Left ventricle myocardium inferior (tissue), 1 donor: ENCODE measurements around the gene PSMD14. TPM values are rescaled to one million over a fixed set of nuclear protein-coding genes. Genes with fewer than 3 reads are reported as not detected.
A peak's percentile ranks its signal among the peaks of the same experiment; 100 is the strongest.
"Not testable (repeated sequence)": the region's sequence is repeated elsewhere in the genome, so short reads cannot be mapped to it uniquely, and the experiment has no call there.

Experiments
- DNase-seq: peaks from one replicate; pipeline ENCODE4 v3.0.0-alpha.2; 2020
- H3K27ac ChIP-seq: fragments of 200-600 bp; replicated peaks from 2 replicates; pipeline ENCODE4 v1.8.0; 2021
- H3K27me3 ChIP-seq: fragments of 200-600 bp; 2 replicates; pipeline ENCODE4 v1.8.0; 2021; ENCODE audit warnings: low read depth
- H3K36me3 ChIP-seq: fragments of 200-600 bp; 2 replicates; pipeline ENCODE4 v1.8.0; 2021
- H3K4me1 ChIP-seq: fragments of 200-600 bp; 2 replicates; pipeline ENCODE4 v1.8.0; 2021
- H3K4me3 ChIP-seq: fragments of 200-600 bp; 2 replicates; pipeline ENCODE4 v1.8.0; 2021; ENCODE audit warnings: mild to moderate bottlenecking, moderate library complexity
- H3K9me3 ChIP-seq: fragments of 200-600 bp; replicated peaks from 2 replicates; pipeline ENCODE4 v1.8.0; 2021
- CTCF ChIP-seq: fragments of 200-600 bp; IDR thresholded peaks from 2 replicates; pipeline ENCODE4 v1.8.0; 2021; ENCODE audit warnings: antibody characterized with exemption, mild to moderate bottlenecking, borderline replicate concordance
- intact Hi-C: fragments of 100-400 bp; cut with micrococcal nuclease; formaldehyde crosslinking; loops from one replicate; pipeline ENCODE4 v1.11.0; 2022
- long read RNA-seq: library from polyadenylated mRNA; unstranded; transcript quantifications from one replicate; pipeline ENCODE4 v2.0.0, GENCODE V29; 2021
- total RNA-seq: library from RNA; stranded (reverse); fragmentation: NEBNext Ultra II Directional; extraction: Animal tissue kit (Norgen Biotek cat#: 25700); gene quantifications from one replicate; pipeline ENCODE4 v1.2.1, GENCODE V29; 2021
- donor health status: DM: no; HTN: yes; CAD: no; lungs with severe emphysema.

PSMD14 gene
- total RNA-seq: 42.3 TPM
- long read RNA-seq, transcript PSMD14-201 (12 exons, 1,954 nt): major isoform, 92 of 98 reads
- long read RNA-seq, partial matches to known transcripts: 1 of 98 reads
- long read RNA-seq, other reads (novel, unspliced or antisense): 5 of 98 reads

- no peaks in the 10 kb centered on the region for H3K27me3 ChIP-seq
- peak within 1 kb of the TSS; percentile 82 for H3K27ac ChIP-seq
- peaks cover 26% of the 10 kb centered on the region for H3K4me1 ChIP-seq
- peak; percentile 91 for DNase-seq
- H3K9me3 ChIP-seq: peaks cover 10% of the 10 kb centered on the region
- no peak for TF ChIP-seq CTCF
- H3K36me3 ChIP-seq: no peaks in the 10 kb centered on the region
- intact Hi-C loops: no loop called here
- H3K4me3 ChIP-seq: peak within 1 kb of the TSS; percentile 85
Measured at GRCh38 chr2:161308178-161308955, at the start of gene PSMD14. Gene PSMD14, plus strand, starts transcription at chr2:161308425. Its CDS starts 10,401 bp downstream, at chr2:161318826.

GRCh38 chr2:161265874-161266273 lies 42.4 kb upstream of the PSMD14 start:
- intact Hi-C loops: no loop called here
- Histone ChIP-seq H3K4me1 (no peaks in the 10 kb centered on the region), H3K36me3 (no peaks in the 10 kb centered on the region), H3K27ac (no peak overlapping the region), H3K4me3 (no peak overlapping the region), H3K27me3 (no peaks in the 10 kb centered on the region), H3K9me3 (no peaks in the 10 kb centered on the region)
- TF ChIP-seq CTCF: no peak
- DNase-seq: no peak

GRCh38 chr2:161269111-161269510 lies 39.1 kb upstream of the PSMD14 start:
- Histone ChIP-seq H3K4me3 (no peak overlapping the region), H3K36me3 (no peaks in the 10 kb centered on the region), H3K9me3 (no peaks in the 10 kb centered on the region), H3K27ac (no peak overlapping the region), H3K27me3 (no peaks in the 10 kb centered on the region), H3K4me1 (no peaks in the 10 kb centered on the region)
- no peak for TF ChIP-seq CTCF
- DNase-seq: no peak
- intact Hi-C loops: no loop called here

GRCh38 chr2:161273038-161273760 lies 35.0 kb upstream of the PSMD14 start:
- DNase-seq: no peak
- H3K27me3 ChIP-seq: no peaks in the 10 kb centered on the region
- no peak overlapping the region for H3K4me3 ChIP-seq
- no peaks in the 10 kb centered on the region for H3K36me3 ChIP-seq
- no peaks in the 10 kb centered on the region for H3K9me3 ChIP-seq
- intact Hi-C loops: loop anchor here (10.0 kb wide), 1 partner anchor 48 kb away; no protein-coding TSS in a partner anchor
- H3K4me1 ChIP-seq: no peaks in the 10 kb centered on the region
- H3K27ac ChIP-seq: no peak overlapping the region
- TF ChIP-seq CTCF: peak; percentile 82

GRCh38 chr2:161278564-161279229 lies 29.5 kb upstream of the PSMD14 start:
- not testable (repeated sequence) for H3K4me3 ChIP-seq, H3K27ac ChIP-seq
- intact Hi-C loops: loop anchor here (10.0 kb wide), 1 partner anchor 54 kb away; no protein-coding TSS in a partner anchor

GRCh38 chr2:161279230-161279815 lies 28.9 kb upstream of the PSMD14 start:
- not testable (repeated sequence) for H3K4me1 ChIP-seq, H3K36me3 ChIP-seq, H3K27ac ChIP-seq, H3K9me3 ChIP-seq, H3K4me3 ChIP-seq, DNase-seq
- H3K27me3 ChIP-seq: peaks cover 23% of the 10 kb centered on the region
- intact Hi-C loops: loop anchor here (10.0 kb wide), 1 partner anchor 55 kb away; no protein-coding TSS in a partner anchor

More at GRCh38 chr2:161278564-161279229, 29.5 kb upstream of the PSMD14 start:
- not testable (repeated sequence) for DNase-seq, H3K4me1 ChIP-seq, H3K9me3 ChIP-seq, H3K36me3 ChIP-seq
- H3K27me3 ChIP-seq: peaks cover 23% of the 10 kb centered on the region

GRCh38 chr2:161280906-161281323 lies 27.3 kb upstream of the PSMD14 start:
- H3K27me3 ChIP-seq: peaks cover 30% of the 10 kb centered on the region
- intact Hi-C loops, H3K36me3 ChIP-seq, H3K4me3 ChIP-seq, H3K27ac ChIP-seq, H3K4me1 ChIP-seq, H3K9me3 ChIP-seq: not testable (repeated sequence)
- DNase-seq: peak; percentile 41

- H3K36me3 ChIP-seq, H3K4me3 ChIP-seq, H3K27ac ChIP-seq, intact Hi-C loops, H3K4me1 ChIP-seq, DNase-seq, H3K9me3 ChIP-seq: not testable (repeated sequence)
- H3K27me3 ChIP-seq: peaks cover 36% of the 10 kb centered on the region
Measured at GRCh38 chr2:161281615-161282310, 26.5 kb upstream of the PSMD14 start.
